Tibial artery (tissue), 4 donors: ENCODE measurements around the gene FCHO2.
"Not testable (repeated sequence)": the region's sequence is repeated elsewhere in the genome, so short reads cannot be mapped to it uniquely, and the experiment has no call there.

Experiments used
- DNase-seq, 2 donors: peaks; one replicate each; pipeline ENCODE4 v3.0.0-alpha.2; 2019
- H3K27ac ChIP-seq, 2 donors: fragments of 200-600 bp; sonication (generic) in 1 of 2; 1 replicate in 1 of 2; 2 replicates in 1 of 2; pipeline ENCODE4 v1.5.1; 2018 to 2019; ENCODE audit warnings: mild to moderate bottlenecking in 1 of 2
- H3K27me3 ChIP-seq, 2 donors: fragments of 200-600 bp; sonication (generic) in 1 of 2; one replicate each; pipeline versions ENCODE4 v1.5.1 to v1.6.0; 2016 to 2019
- H3K36me3 ChIP-seq, 3 donors: fragments of 200-600 bp; sonication (generic) in 2 of 3; one replicate each; pipeline ENCODE4 v1.5.1; 2016 to 2019; ENCODE audit warnings: mild to moderate bottlenecking in 2 of 3
- H3K4me1 ChIP-seq, 4 donors: fragments of 200-600 bp; sonication (generic) in 2 of 4; 1 replicate in 3 of 4; 2 replicates in 1 of 4; pipeline ENCODE4 v1.5.1; 2016 to 2019
- H3K4me3 ChIP-seq, 2 donors: fragments of 200-600 bp; sonication (generic) in 1 of 2; 1 replicate in 1 of 2; 2 replicates in 1 of 2; pipeline ENCODE4 v1.5.1; 2018 to 2019; ENCODE audit warnings: mild to moderate bottlenecking in 2 of 2
- H3K9me3 ChIP-seq, 3 donors: fragments of 200-600 bp; sonication (generic) in 1 of 3; one replicate each; pipeline ENCODE4 v1.5.1; 2016 to 2019
- intact Hi-C: fragments of 100-400 bp; cut with DNase I; formaldehyde crosslinking; loops from one replicate; pipeline ENCODE4 v1.15.0; 2023; ENCODE audit warnings: low total_unique reads
- TF ChIP-seq, protein P1 (sequence below), 2 experiments: fragments of 200-600 bp in 1 of 2; fragments of 450-650 bp in 1 of 2; IDR thresholded peaks; one replicate each; pipeline ENCODE4 v1.5.1; 2017 to 2019; ENCODE audit warnings: antibody characterized with exemption in 2 of 2, mild to moderate bottlenecking in 1 of 2, moderate library complexity in 1 of 2

Gene FCHO2

DNA sequence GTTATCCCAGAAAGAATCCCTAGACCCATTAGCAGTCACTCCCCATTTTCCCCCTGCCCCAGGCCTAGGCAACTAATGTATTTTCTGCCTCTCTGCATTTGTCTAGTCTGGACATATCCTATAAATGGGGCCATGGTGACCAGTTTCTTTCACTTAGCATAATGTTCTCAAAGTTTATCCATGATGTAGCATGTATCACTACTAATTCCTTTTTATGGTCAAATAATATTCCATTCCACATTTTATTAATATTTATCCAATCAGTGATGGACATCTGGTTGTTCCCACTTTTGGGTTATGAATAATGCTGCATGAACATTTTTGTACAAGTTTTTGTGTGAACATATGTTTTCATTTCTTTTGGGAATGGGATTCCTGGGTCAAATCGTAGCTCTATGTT lies 1.5 kb downstream of the FCHO2 start:
- intact Hi-C loops: loop anchor here (10.0 kb wide), 1 partner anchor 103 kb away; no protein-coding TSS in a partner anchor
- peaks cover 0 to 39% (median 9%) of the 10 kb centered on the region in 4 donors for H3K4me1 ChIP-seq
- TF ChIP-seq, protein P1, sequence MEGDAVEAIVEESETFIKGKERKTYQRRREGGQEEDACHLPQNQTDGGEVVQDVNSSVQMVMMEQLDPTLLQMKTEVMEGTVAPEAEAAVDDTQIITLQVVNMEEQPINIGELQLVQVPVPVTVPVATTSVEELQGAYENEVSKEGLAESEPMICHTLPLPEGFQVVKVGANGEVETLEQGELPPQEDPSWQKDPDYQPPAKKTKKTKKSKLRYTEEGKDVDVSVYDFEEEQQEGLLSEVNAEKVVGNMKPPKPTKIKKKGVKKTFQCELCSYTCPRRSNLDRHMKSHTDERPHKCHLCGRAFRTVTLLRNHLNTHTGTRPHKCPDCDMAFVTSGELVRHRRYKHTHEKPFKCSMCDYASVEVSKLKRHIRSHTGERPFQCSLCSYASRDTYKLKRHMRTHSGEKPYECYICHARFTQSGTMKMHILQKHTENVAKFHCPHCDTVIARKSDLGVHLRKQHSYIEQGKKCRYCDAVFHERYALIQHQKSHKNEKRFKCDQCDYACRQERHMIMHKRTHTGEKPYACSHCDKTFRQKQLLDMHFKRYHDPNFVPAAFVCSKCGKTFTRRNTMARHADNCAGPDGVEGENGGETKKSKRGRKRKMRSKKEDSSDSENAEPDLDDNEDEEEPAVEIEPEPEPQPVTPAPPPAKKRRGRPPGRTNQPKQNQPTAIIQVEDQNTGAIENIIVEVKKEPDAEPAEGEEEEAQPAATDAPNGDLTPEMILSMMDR (IDR thresholded peaks at IDR 0.05): no peak
- H3K36me3 ChIP-seq: no peaks in the 10 kb centered on the region
- H3K27me3 ChIP-seq: no peaks in the 10 kb centered on the region
- no peak for DNase-seq
- H3K4me3 ChIP-seq: peak overlapping the region; percentile 87 to 92
- H3K27ac ChIP-seq: peak overlapping the region; percentile 98
- no peaks in the 10 kb centered on the region for H3K9me3 ChIP-seq

DNA sequence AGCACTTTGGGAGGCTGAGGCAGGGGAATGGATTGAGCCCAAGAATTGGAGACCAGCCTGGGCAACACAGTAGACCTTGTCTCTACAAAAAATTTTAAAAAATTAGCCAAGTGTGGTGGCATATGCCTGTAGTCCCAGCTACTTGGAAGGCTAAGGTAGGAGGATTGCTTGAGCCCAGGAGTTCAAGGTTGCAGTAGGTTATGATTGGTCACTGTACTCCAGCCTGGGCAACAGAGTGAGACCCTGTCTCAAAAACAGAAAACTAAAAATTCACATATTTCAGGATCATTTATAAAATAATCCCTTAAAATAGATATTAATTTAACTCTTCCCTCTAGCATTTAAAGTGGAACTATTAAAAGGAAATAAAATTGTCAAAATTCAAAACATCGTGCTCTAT lies 3.4 kb downstream of the FCHO2 start:
- no peaks in the 10 kb centered on the region for H3K36me3 ChIP-seq
- TF ChIP-seq, protein P1 (IDR thresholded peaks at IDR 0.05): no peak
- H3K4me3 ChIP-seq: no peak overlapping the region
- intact Hi-C loops: loop anchor here (10.0 kb wide), 1 partner anchor 104 kb away; no protein-coding TSS in a partner anchor
- H3K27ac ChIP-seq: no peak overlapping the region
- H3K4me1 ChIP-seq: peaks cover 0 to 36% (median 9%) of the 10 kb centered on the region in 4 donors
- H3K9me3 ChIP-seq: no peaks in the 10 kb centered on the region
- no peaks in the 10 kb centered on the region for H3K27me3 ChIP-seq
- DNase-seq: no peak

GRCh38 chr5:72974481-72974880 lies 18.6 kb downstream of the FCHO2 start:
- H3K36me3 ChIP-seq: peaks cover 0 to 12% (median 3%) of the 10 kb centered on the region in 3 donors
- DNase-seq, intact Hi-C loops, H3K4me3 ChIP-seq, H3K27ac ChIP-seq, H3K27me3 ChIP-seq, H3K4me1 ChIP-seq, H3K9me3 ChIP-seq: not testable (repeated sequence)

GRCh38 chr5:72976810-72977209 lies 21.0 kb downstream of the FCHO2 start:
- H3K4me1 ChIP-seq, H3K4me3 ChIP-seq, intact Hi-C loops, H3K9me3 ChIP-seq, DNase-seq, H3K27me3 ChIP-seq, H3K27ac ChIP-seq, H3K36me3 ChIP-seq: not testable (repeated sequence)

GRCh38 chr5:72985719-72986118 lies 29.9 kb downstream of the FCHO2 start:
- no peak overlapping the region for H3K4me3 ChIP-seq
- intact Hi-C loops: no loop called here
- TF ChIP-seq, protein P1 (IDR thresholded peaks at IDR 0.05): no peak
- no peaks in the 10 kb centered on the region for H3K4me1 ChIP-seq
- peaks cover 5 to 9% (median 5%) of the 10 kb centered on the region in 3 donors for H3K36me3 ChIP-seq
- no peak overlapping the region for H3K27ac ChIP-seq
- no peaks in the 10 kb centered on the region for H3K9me3 ChIP-seq
- no peak for DNase-seq
- H3K27me3 ChIP-seq: no peaks in the 10 kb centered on the region

- no peak overlapping the region for H3K4me3 ChIP-seq
- H3K4me1 ChIP-seq: no peaks in the 10 kb centered on the region
- no peaks in the 10 kb centered on the region for H3K9me3 ChIP-seq
- TF ChIP-seq, protein P1 (IDR thresholded peaks at IDR 0.05): no peak
- peaks cover 8 to 22% (median 19%) of the 10 kb centered on the region in 3 donors for H3K36me3 ChIP-seq
- intact Hi-C loops: no loop called here
- DNase-seq: no peak
- no peak overlapping the region for H3K27ac ChIP-seq
- H3K27me3 ChIP-seq: no peaks in the 10 kb centered on the region
Measured at GRCh38 chr5:72988769-72989168, 32.9 kb downstream of the FCHO2 start.

- TF ChIP-seq, protein P1 (IDR thresholded peaks at IDR 0.05): no peak
- Histone ChIP-seq H3K4me1 (no peaks in the 10 kb centered on the region), H3K27me3 (no peaks in the 10 kb centered on the region), H3K27ac (no peak overlapping the region), H3K36me3 (peaks cover 9 to 38% (median 28%) of the 10 kb centered on the region in 3 donors), H3K4me3 (no peak overlapping the region), H3K9me3 (no peaks in the 10 kb centered on the region)
- intact Hi-C loops: no loop called here
- DNase-seq: no peak
Measured at GRCh38 chr5:72991394-72991793, 35.6 kb downstream of the FCHO2 start.
